Smooth muscle cell (in vitro differentiated cells): ENCODE results near the gene TMEM164. TPM values are rescaled to one million over a fixed set of nuclear protein-coding genes. Genes with fewer than 3 reads are reported as not detected.

ENCODE experiments used
- DNase-seq: peaks from one replicate; lab custom pipeline; 2025; ENCODE audit not compliant: unreplicated experiment; lab: John Stamatoyannopoulos, UW
- H2AFZ ChIP-seq: fragments of 200-600 bp; sonication (generic); 2 replicates; pipeline ENCODE4 v1.6.0; 2016; ENCODE audit warnings: antibody characterized with exemption, low read depth, mild to moderate bottlenecking
- H3F3A ChIP-seq: fragments of 200-600 bp; sonication (generic); 2 replicates; pipeline ENCODE4 v1.6.0; 2017; ENCODE audit warnings: antibody characterized with exemption, low read depth
- H3K27ac ChIP-seq: fragments of 200-600 bp; sonication (generic); 2 replicates; pipeline ENCODE4 v1.5.1; 2016; ENCODE audit warnings: low read depth, mild to moderate bottlenecking
- H3K27me3 ChIP-seq: fragments of 200-600 bp; sonication (generic); 2 replicates; pipeline ENCODE4 v1.6.1; 2016; ENCODE audit warnings: low read depth, mild to moderate bottlenecking
- H3K36me3 ChIP-seq: fragments of 200-600 bp; sonication (generic); 2 replicates; pipeline ENCODE4 v1.5.1; 2016; ENCODE audit warnings: low read depth
- H3K4me1 ChIP-seq: fragments of 200-600 bp; sonication (generic); 2 replicates; pipeline ENCODE4 v1.5.1; 2016; ENCODE audit warnings: low read depth
- H3K4me2 ChIP-seq: fragments of 200-600 bp; sonication (generic); 2 replicates; pipeline ENCODE4 v1.6.0; 2016; ENCODE audit warnings: mild to moderate bottlenecking
- H3K4me3 ChIP-seq: fragments of 200-600 bp; sonication (generic); 2 replicates; pipeline ENCODE4 v1.5.1; 2016; ENCODE audit warnings: mild to moderate bottlenecking
- H3K79me2 ChIP-seq: fragments of 200-600 bp; sonication (generic); 2 replicates; pipeline ENCODE4 v1.6.0; 2016; ENCODE audit warnings: low read depth, mild to moderate bottlenecking
- H3K9ac ChIP-seq: fragments of 200-600 bp; sonication (generic); 2 replicates; pipeline ENCODE4 v1.6.0; 2016; ENCODE audit warnings: low read depth
- H3K9me3 ChIP-seq: fragments of 200-600 bp; sonication (generic); replicated peaks from 2 replicates; pipeline ENCODE4 v1.5.1; 2016; ENCODE audit warnings: low read depth
- H4K20me1 ChIP-seq: fragments of 200-600 bp; sonication (generic); 2 replicates; pipeline ENCODE4 v1.6.0; 2016; ENCODE audit warnings: low read depth
- WGBS: methylation state at CpG from one replicate; pipeline ENCODE4 v1.1.7; 2016; ENCODE audit warnings: low lambda C conversion rate; 5-methylcytosine and 5-hydroxymethylcytosine counted together
- polyA plus RNA-seq: library from polyadenylated mRNA; unstranded; fragments of >200 nt; fragmentation: Nextera tagmentation; extraction: Ambion mirVana; gene quantifications from 2 replicates; pipeline ENCODE4 v1.2.1, GENCODE V29; 2016
- total RNA-seq: library from RNA; depleted of rRNA; stranded (reverse); fragments of >200 nt; gene quantifications from 2 replicates; pipeline ENCODE4 v1.2.3, GENCODE V29; 2014
- TF ChIP-seq, protein P1 (sequence below): fragments of 200-600 bp; sonication (generic); IDR thresholded peaks from 2 replicates; pipeline ENCODE4 v1.5.1; 2017; ENCODE audit warnings: borderline replicate concordance, mild to moderate bottlenecking, antibody characterized with exemption; ENCODE audit not compliant: insufficient read depth, poor library complexity, severe bottlenecking

The TMEM164 gene
- total and polyA plus RNA-seq, 2 experiments from 2014 or later = 1.5 to 8.9 TPM

DNA sequence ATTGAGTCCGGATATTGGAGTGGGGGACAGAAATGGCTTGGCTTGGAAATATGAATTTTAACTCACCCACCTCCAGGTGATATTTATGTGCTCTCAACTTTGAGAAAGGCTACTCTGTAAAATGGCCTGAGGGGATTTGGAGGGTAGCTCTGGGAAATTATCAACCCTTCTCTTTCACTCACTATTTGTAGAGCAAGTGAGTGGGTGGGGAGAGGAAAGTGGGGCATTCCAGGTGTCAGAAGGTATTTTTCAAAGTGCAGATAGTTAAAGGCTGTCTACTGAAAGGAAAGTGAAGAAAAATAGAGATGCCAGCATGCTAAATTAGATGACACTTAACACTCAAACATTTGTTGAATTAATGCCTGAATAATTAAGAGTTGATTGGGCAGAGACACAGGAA, 44.1 kb downstream of the TMEM164 start:
- no peak overlapping the region for H2AFZ ChIP-seq
- H3K9me3 ChIP-seq = no peaks in the 10 kb centered on the region
- H3K4me1 ChIP-seq = peaks cover 4% of the 10 kb centered on the region
- TF ChIP-seq, protein P1, sequence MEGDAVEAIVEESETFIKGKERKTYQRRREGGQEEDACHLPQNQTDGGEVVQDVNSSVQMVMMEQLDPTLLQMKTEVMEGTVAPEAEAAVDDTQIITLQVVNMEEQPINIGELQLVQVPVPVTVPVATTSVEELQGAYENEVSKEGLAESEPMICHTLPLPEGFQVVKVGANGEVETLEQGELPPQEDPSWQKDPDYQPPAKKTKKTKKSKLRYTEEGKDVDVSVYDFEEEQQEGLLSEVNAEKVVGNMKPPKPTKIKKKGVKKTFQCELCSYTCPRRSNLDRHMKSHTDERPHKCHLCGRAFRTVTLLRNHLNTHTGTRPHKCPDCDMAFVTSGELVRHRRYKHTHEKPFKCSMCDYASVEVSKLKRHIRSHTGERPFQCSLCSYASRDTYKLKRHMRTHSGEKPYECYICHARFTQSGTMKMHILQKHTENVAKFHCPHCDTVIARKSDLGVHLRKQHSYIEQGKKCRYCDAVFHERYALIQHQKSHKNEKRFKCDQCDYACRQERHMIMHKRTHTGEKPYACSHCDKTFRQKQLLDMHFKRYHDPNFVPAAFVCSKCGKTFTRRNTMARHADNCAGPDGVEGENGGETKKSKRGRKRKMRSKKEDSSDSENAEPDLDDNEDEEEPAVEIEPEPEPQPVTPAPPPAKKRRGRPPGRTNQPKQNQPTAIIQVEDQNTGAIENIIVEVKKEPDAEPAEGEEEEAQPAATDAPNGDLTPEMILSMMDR = no peak
- no peaks in the 10 kb centered on the region for H3K36me3 ChIP-seq
- H3K4me2 ChIP-seq = no peak overlapping the region
- H3K9ac ChIP-seq = no peak overlapping the region
- no peak overlapping the region for H3K27ac ChIP-seq
- WGBS = 82% methylated on average over 1 of the region's 1 CpG
- H3F3A ChIP-seq = no peaks in the 10 kb centered on the region
- DNase-seq = no peak
- no peak overlapping the region for H3K4me3 ChIP-seq
- no peaks in the 10 kb centered on the region for H3K79me2 ChIP-seq
- H3K27me3 ChIP-seq = no peaks in the 10 kb centered on the region
- H4K20me1 ChIP-seq = no peaks in the 10 kb centered on the region

DNA sequence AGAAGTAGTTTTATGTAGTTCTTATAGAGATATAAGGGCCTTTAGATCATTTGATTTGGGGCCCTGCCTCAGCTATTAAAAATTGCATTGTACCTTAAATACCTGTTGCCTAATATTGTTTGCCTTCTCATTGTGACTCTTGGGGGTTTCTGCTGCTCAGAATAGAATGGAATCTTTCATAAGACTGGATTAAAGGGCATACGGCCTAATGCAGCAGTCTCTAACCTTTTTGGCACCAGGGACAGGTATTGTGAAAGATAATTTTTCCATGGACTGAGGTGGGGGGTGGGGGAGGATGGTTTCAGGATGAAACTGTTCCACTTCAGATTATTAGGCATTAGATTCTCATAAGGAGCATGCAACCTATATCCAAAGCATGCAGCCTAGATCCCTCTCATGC, 46.2 kb downstream of the TMEM164 start:
- H3K36me3 ChIP-seq = no peaks in the 10 kb centered on the region
- TF ChIP-seq, protein P1 = no peak
- H3K4me1 ChIP-seq = peaks cover 4% of the 10 kb centered on the region
- H3K9me3 ChIP-seq = no peaks in the 10 kb centered on the region
- WGBS = 72% methylated on average over 1 of the region's 1 CpG
- H3K27me3 ChIP-seq = no peaks in the 10 kb centered on the region
- H3K9ac ChIP-seq = no peak overlapping the region
- DNase-seq = no peak
- no peak overlapping the region for H3K27ac ChIP-seq
- no peaks in the 10 kb centered on the region for H3F3A ChIP-seq
- H3K4me3 ChIP-seq = no peak overlapping the region
- no peak overlapping the region for H2AFZ ChIP-seq
- no peak overlapping the region for H3K4me2 ChIP-seq
- no peaks in the 10 kb centered on the region for H4K20me1 ChIP-seq
- no peaks in the 10 kb centered on the region for H3K79me2 ChIP-seq

DNA sequence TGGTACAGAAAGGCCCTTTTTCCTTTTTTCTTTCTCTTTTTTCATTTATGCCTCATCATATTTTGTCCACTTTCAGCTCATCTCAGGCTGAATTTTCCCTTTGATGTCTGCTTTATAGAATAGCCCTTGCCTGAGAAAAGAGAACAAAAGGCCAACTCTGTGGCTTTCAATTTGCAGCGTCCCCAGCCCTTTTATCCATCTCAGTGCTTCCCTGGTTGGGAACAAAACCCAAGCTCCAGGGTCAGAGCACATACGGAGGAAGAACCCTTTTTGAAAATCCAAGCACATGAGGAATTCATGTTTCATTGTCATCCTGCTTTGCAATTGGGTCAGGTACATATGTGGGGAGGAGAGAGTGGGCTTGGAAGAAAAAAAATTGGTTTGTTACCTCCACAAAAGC, 47.5 kb downstream of the TMEM164 start:
- H3K27me3 ChIP-seq = no peaks in the 10 kb centered on the region
- no peak overlapping the region for H3K4me2 ChIP-seq
- H3K36me3 ChIP-seq = no peaks in the 10 kb centered on the region
- no peak overlapping the region for H3K4me3 ChIP-seq
- TF ChIP-seq, protein P1 = no peak
- WGBS = 68% methylated on average over 2 of the region's 2 CpGs
- no peak overlapping the region for H3K27ac ChIP-seq
- no peak overlapping the region for H2AFZ ChIP-seq
- no peaks in the 10 kb centered on the region for H3K79me2 ChIP-seq
- no peak overlapping the region for H3K9ac ChIP-seq
- no peaks in the 10 kb centered on the region for H4K20me1 ChIP-seq
- H3K9me3 ChIP-seq = no peaks in the 10 kb centered on the region
- H3K4me1 ChIP-seq = peaks cover 4% of the 10 kb centered on the region
- DNase-seq = no peak
- no peaks in the 10 kb centered on the region for H3F3A ChIP-seq

DNA sequence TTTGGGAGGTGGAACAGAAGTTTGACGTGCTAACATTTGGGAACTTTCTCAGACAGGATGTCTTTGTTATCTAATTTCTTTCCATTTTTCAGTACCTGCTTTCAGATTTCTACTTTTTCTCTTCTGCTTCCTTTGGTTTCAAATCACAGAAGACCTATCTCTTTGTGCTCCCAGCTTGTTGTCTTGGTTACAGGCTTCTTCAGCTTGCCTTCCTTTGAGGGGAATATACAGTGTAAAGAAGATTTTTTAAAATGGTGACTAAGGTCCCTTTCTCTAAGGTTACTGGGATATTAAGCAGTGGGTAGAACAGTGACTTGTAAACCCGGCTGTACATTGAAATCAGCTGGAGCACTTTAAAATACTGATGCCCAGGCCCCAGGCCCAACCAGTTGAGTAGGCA, 48.0 kb downstream of the TMEM164 start:
- Histone ChIP-seq H3K36me3 (no peaks in the 10 kb centered on the region), H2AFZ (no peak overlapping the region), H3K4me2 (no peak overlapping the region), H3K79me2 (no peaks in the 10 kb centered on the region), H3K27ac (no peak overlapping the region), H3K4me3 (no peak overlapping the region), H3K27me3 (no peaks in the 10 kb centered on the region), H3K9me3 (no peaks in the 10 kb centered on the region), H4K20me1 (no peaks in the 10 kb centered on the region), H3F3A (no peaks in the 10 kb centered on the region), H3K9ac (no peak overlapping the region), H3K4me1 (peaks cover 4% of the 10 kb centered on the region)
- 82% methylated on average over 2 of the region's 2 CpGs for WGBS
- TF ChIP-seq, protein P1 = no peak
- DNase-seq = no peak
